HG03378 (cell line): ENCODE results near the gene ANKRD23.
A peak's percentile ranks its signal among the peaks of the same experiment; 100 is the strongest.
"Not testable (repeated sequence)": the region's sequence is repeated elsewhere in the genome, so short reads cannot be mapped to it uniquely, and the experiment has no call there.

Source experiments
- ATAC-seq: cut with Tn5 transposase; IDR thresholded peaks from one replicate; pipeline ENCODE4 v1.9.1; 2021; ENCODE audit warnings: mild to moderate bottlenecking, moderate library complexity; ENCODE audit not compliant: unreplicated experiment

ANKRD23 gene

DNA sequence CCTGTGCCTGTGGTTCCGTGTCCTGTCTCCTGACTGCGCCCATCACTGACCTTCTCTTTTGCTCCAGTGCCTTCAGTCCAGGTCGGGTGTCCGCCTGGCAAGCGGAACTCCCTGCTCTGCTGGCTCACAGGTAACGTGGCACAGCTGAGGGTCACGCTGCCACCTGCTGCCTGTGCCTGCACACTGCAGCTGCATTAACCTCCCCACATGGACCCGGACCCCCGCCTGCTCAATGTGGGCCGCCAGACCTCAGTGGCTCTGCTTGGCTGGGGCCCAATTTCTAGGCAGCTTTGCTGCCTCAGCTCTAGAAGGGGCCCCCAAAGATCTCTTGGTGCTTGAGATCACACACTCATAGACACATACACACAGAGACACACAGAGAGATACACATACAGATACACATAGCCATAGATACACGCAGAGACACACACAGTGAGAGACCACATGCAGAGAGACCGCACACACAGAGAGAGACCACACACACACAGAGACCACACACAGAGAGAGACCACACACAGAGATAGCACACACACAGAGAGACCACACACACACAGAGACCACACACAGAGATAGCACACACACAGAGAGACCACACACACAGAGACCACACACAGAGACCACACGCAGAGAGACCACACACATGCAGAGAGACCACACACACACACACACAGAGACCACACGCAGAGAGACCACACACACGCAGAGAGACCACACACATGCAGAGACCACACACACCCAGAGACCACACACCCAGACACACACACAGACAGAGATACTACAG, 42.6 kb downstream of the ANKRD23 start:
- ATAC-seq: peak; percentile 47

DNA sequence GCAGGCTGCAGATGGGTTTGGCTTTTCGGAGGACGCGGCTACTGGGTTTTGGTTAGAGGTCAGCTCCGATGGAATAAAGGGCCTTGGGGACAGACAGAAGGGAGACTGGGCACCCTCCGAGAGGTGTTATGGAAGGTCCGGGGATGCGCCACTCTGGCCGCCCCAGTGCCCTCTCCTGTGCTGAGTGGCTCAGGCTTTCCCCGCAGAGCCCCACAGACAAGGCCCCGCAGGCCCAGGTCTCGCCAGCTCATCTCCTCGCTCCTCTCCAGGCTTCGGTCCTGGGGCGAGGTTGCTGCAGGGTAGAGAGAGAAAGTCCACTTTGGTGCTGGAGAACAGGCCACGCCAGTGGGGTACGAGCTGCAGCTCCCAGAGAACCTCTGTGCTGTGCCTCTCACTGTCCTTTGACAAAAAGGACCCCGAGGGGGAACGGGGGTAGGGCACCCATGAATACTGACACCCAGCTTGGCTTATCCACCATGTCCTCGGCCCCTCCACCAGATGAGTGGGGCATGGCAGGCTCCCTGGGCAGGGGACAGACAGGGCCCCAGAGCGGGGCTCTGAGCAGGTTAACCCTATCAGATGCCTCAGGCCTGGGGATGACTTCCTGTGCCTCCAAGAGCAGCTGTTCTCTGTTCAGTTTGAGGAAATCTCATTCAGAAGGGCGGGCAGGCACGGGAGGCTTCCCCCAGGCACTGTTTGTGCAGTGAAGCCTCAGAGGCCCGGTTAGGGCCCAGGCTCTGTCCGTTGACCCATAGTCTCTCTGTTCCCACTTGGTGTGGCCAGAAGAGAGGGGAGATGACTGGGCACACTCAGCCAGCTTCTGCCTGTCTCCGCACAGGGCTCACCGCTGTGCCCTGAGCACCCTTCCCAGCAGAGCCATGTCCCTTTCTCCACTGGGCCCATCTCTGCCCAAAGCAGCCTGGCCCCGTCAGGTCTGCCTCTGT, 43.5 kb downstream of the ANKRD23 start:
- peak; percentile 9 for ATAC-seq

DNA sequence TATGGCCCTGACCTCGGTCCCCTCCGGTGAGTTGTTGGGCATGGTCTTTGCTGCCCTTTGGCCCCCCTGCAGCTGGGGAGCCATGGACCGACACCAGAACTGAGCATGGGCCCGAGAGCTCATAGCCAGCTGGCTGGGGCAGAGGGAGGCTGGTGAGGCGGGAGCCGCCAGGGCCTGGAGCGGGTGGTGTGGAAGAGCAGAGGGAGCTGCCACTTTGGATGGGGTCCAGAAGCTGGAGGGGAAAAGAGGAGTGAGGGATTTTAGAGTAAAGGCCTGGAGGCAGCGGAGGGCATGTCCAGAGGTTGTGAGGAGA, 44.2 kb downstream of the ANKRD23 start:
- ATAC-seq: no peak

DNA sequence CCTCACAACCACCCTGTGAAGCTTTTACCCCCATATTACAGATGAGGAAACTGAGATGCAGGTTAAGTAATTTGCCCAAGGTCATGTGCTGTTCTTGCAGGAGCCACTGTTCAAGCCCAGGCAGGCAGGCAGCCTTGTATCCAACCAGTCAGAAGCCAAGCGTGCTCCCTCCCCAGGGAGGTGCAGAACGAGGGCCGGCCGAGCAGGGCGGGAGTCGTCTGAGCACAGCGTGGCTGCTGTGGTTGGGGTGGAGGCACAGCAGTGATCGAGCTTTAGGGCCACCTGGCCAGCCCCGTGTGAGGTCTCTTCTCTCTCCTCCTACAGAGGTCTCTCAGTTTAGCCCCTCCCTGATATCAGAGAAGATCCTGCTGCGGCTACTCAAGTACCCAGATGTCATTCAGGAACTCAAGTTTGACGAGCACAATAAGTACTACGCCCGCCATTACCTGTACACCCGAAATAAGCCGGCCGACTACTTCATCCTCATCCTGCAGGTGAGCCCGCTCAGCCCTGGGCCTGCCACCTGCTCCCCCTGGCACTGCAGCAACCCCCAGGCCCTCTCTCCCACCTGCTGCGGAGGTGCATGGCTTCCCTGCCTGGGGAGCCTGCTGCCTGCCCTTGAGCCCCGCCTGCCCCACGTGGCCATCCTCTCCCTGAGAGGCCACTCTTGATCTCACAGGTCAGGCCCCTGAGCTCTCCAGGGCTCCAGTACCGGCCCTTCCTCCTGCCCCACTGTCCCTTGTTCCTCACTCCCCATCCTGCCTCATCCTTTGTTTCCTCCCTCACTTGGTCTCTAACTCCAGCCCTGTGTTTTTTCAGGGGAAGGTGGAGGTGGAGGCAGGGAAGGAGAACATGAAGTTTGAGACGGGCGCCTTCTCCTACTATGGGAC, 44.8 kb downstream of the ANKRD23 start:
- ATAC-seq: no peak

DNA sequence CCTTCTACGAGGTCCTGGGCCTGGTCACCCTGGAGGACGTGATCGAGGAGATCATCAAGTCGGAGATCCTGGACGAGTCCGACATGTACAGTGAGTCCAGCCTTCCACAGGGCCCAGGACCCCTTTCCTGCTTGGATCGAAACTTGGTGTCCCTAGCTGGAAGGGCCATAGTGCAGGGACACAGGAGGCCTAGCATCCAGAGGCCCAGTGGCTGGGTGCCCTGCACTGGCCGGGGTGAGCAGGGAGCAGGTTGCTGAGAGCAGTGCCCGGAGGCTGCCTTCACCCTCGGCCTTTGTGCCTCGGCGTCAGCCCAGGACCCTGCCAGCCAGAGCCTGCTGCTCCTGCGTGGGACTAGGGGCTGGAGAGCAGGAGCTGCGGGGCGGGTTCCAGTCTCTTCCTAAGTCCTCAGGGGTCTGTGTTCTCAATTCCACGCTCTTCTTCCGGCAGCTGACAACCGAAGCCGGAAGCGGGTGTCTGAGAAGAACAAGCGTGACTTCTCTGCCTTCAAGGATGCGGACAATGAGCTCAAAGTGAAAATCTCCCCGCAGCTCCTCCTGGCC, 46.7 kb downstream of the ANKRD23 start:
- ATAC-seq: no peak

DNA sequence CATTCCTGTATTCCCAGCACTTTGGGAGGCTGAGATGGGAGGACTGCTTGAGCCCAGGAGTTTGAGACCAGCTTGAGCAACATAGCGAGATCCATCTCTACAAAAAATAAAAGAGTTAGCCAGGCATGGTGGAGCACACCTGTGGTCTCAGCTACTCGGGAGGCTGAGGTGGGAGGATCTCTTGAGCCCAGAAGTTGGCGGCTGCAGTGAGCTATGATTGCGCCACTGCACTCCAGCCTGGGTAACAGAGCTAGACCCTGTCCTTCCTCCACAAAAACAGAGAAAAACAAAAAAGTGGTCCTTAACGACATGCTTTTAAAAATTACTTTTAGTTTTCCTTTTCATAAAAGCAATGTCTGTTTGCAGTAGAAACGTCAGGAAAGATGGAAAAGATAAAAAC, 47.3 kb downstream of the ANKRD23 start:
- not testable (repeated sequence) for ATAC-seq

DNA sequence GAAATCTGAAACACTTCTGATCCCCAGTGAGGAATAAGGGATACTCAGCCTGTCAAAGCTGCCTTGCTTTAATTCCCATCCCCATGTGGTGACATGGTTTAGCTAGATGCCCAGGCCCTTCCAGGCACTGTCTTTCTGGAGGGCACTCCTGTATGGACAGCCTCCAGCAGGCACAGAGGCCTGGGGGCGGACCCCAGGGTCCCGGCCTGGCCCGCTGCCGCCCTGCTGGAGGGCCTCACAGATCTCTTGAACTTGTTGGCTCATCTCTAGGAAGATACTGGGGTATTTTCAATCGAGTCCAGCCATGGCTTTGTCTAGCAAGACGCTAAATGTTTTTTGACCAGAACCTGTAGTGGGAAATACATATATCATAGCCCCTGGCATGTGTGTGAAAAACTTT, 48.7 kb downstream of the ANKRD23 start:
- no peak for ATAC-seq

DNA sequence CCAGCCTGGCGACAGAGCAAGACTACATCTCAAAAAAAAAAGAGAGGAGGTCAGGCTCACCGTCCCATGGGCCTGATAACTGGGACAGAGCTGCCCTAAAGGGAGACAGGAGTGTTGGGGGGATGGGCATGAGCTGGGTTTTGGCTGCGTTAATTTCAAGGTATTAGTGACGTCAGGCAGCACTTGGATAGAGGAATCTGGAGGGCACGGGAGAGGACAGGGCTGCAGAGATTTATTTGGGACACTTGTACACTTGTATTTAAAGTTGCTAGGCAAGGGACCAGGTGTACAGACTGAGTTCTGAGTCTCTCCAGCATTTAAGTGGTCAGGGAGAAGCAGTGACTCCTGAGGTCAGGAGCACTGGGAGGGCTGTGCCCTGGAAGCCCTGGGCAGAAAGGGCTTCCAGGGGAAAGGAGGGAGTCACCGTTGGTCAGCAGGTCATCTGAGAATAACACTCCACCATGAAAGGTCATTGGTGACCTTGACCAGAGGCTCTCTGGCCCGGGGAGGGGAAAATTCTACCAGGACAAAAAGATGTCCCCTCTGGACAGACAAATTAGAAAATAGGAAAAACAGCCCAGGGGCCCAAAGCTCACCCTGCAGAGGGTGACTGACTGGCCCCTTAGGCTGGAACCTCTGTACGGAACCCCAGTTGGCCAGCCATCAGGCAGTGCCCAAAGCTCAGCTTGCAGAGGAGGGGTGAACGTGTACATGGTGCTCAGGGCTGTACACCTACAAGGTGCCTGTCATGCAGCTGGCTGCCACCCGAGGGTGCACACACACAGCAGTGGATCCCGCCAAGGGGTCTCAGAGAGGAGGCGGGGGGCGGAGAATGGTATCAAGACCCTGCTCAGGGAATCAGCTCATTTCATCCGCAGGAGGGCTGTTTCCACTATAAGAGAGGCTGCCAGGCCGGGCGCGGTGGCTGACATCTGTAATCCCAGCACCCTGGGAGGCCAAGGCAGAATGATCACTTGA, 50.8 kb downstream of the ANKRD23 start:
- no peak for ATAC-seq

DNA sequence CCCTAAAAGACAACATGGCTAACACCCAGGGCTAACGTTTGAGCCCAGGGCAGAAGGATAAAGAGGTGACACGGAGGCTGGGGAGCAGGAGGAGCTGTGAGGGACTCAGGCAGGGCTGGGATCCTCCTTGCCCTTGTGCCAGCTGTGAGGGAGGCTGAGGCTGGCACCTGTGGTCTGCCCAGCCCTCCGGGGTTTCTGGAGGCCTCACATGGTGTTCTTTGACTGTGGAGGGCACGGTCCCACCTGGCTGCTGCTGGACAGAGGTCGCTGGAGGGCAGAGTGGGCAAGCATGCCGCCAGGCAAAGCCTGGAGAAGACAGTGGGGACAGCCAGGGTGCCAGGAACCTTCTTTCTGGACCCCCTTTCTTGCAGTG, 54.6 kb downstream of the ANKRD23 start:
- ATAC-seq: no peak

DNA sequence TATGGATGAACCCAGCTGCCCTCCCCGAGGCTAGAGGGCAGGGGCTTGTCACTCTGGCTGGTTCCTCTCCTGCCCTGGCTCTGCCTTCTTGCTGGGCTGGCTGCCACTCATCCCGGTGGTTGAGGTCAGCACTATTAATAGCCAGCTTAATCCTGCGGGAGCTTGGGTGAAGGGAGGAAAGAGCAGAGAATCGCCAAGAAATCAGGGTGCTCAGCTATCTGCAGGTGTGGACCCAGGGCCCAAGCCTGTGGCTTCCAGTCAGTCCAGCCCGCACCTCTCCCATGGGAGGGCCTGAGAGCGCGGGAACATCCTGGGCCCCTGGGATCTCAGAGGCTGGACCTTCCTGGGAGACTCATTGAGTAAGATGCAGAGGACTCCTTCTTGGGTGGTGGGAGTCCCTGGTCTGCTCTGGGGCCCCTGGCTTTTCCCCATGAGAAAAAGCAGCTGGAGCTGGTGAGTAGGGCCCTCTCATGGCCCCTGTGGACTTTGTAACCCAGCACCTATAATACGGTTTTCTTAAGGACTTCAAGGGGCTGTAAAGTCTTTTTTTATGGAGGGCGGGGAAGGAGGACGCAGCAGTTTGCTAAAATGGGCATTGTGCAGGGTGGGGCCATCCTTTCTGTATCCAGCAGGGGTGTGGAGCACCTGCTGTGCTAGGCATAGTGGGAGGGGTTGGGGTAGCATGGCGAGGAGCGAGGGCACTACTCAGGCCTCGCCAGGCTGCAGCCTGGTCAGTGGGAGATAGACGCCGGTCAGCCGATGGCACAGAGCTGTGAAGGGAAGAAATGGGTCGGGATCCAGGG, 55.2 kb downstream of the ANKRD23 start:
- no peak for ATAC-seq
